Measurements from ENCODE around the gene TMEM203. TPM values are rescaled to one million over a fixed set of nuclear protein-coding genes. Genes with fewer than 3 reads are reported as not detected.
A peak's percentile ranks its signal among the peaks of the same experiment; 100 is the strongest.

TMEM203 gene
- total and polyA plus RNA-seq, 2 of the 13 experiments (the other 11 are each of a cell fraction or from before 2014, with no cell fraction given) = 23.4 to 36.7 TPM

DNA sequence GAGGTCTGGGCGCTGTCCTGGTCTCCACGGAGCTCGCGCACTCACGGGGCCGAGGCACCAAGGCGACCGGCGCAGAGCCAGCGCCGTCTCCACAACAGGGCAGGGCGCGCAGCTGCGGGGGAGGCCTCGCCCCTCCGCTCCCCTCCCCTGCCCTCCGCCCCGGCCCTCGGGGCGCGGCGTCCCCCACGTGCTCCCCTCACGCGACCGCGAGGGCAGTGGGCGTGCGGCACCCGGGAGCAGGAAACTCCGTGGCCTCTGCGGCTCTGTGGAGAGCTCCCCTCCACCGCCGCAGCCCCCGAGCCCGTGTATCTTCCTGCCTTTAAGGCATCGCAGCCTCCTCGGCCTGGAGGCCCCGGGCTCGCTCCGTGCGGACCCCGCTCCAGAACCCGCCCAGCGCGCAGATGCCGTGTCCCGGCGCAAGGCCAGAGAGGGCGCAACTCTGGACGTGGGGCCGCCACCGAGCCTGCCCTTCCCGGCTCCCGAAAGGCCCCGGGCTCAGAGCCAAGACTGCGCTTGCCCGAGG lies 34.9 kb upstream of the TMEM203 start (continued):
- TF ChIP-seq ZNF543 (CRISPR knock-in tag; IDR thresholded peaks at IDR 0.05) = peak; percentile 92; the same call in 1 of the 2 replicates
- TF ChIP-seq, protein P1, sequence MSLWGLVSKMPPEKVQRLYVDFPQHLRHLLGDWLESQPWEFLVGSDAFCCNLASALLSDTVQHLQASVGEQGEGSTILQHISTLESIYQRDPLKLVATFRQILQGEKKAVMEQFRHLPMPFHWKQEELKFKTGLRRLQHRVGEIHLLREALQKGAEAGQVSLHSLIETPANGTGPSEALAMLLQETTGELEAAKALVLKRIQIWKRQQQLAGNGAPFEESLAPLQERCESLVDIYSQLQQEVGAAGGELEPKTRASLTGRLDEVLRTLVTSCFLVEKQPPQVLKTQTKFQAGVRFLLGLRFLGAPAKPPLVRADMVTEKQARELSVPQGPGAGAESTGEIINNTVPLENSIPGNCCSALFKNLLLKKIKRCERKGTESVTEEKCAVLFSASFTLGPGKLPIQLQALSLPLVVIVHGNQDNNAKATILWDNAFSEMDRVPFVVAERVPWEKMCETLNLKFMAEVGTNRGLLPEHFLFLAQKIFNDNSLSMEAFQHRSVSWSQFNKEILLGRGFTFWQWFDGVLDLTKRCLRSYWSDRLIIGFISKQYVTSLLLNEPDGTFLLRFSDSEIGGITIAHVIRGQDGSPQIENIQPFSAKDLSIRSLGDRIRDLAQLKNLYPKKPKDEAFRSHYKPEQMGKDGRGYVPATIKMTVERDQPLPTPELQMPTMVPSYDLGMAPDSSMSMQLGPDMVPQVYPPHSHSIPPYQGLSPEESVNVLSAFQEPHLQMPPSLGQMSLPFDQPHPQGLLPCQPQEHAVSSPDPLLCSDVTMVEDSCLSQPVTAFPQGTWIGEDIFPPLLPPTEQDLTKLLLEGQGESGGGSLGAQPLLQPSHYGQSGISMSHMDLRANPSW (CRISPR knock-in tag; IDR thresholded peaks at IDR 0.05; ENCODE audit: borderline replicate concordance) = no peak; the same call in 1 of the 2 replicates
- no peak for TF ChIP-seq ARID2 (CRISPR knock-in tag; IDR thresholded peaks at IDR 0.05; ENCODE audit: borderline replicate concordance)
- no peak for TF ChIP-seq PHF5A (CRISPR knock-in tag; IDR thresholded peaks at IDR 0.05; ENCODE audit: low read depth, unreplicated experiment)
- peak; percentile 80 for TF ChIP-seq MED1 (CRISPR knock-in tag; IDR thresholded peaks at IDR 0.05)
- TF ChIP-seq SRSF9 (IDR thresholded peaks at IDR 0.05; ENCODE audit: borderline replicate concordance, insufficient read depth, low read depth, low read length, poor library complexity, severe bottlenecking) = no peak
- TF ChIP-seq FOXA1 (IDR thresholded peaks at IDR 0.05) = no peak
- TF ChIP-seq FOXA1 (CRISPR knock-in tag; IDR thresholded peaks at IDR 0.05) = no peak
- no peak for TF ChIP-seq JUN (CRISPR knock-in tag; IDR thresholded peaks at IDR 0.05)
- no peak for TF ChIP-seq THYN1 (CRISPR knock-in tag; IDR thresholded peaks at IDR 0.05; ENCODE audit: borderline replicate concordance, low read depth)
- TF ChIP-seq HDAC2 (CRISPR knock-in tag; IDR thresholded peaks at IDR 0.05) = peak; percentile 40; the same call in 1 of the 2 replicates
- no peak for TF ChIP-seq ZNF501 (CRISPR knock-in tag; IDR thresholded peaks at IDR 0.05)
- TF ChIP-seq, protein P2, sequence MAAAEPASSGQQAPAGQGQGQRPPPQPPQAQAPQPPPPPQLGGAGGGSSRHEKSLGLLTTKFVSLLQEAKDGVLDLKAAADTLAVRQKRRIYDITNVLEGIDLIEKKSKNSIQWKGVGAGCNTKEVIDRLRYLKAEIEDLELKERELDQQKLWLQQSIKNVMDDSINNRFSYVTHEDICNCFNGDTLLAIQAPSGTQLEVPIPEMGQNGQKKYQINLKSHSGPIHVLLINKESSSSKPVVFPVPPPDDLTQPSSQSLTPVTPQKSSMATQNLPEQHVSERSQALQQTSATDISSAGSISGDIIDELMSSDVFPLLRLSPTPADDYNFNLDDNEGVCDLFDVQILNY (CRISPR knock-in tag; conservative IDR thresholded peaks at IDR 0.05) = 0 out of 2 replicates have a peak, but pooled peaks have one; percentile 14
- no peak for TF ChIP-seq FOXK2 (IDR thresholded peaks at IDR 0.05)
- TF ChIP-seq, protein P3, sequence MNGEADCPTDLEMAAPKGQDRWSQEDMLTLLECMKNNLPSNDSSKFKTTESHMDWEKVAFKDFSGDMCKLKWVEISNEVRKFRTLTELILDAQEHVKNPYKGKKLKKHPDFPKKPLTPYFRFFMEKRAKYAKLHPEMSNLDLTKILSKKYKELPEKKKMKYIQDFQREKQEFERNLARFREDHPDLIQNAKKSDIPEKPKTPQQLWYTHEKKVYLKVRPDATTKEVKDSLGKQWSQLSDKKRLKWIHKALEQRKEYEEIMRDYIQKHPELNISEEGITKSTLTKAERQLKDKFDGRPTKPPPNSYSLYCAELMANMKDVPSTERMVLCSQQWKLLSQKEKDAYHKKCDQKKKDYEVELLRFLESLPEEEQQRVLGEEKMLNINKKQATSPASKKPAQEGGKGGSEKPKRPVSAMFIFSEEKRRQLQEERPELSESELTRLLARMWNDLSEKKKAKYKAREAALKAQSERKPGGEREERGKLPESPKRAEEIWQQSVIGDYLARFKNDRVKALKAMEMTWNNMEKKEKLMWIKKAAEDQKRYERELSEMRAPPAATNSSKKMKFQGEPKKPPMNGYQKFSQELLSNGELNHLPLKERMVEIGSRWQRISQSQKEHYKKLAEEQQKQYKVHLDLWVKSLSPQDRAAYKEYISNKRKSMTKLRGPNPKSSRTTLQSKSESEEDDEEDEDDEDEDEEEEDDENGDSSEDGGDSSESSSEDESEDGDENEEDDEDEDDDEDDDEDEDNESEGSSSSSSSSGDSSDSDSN (CRISPR knock-in tag; IDR thresholded peaks at IDR 0.05) = peak; percentile 99
- TF ChIP-seq KAT8 (CRISPR knock-in tag; IDR thresholded peaks at IDR 0.05) = peak; percentile 40; the same call in 1 of the 2 replicates
- no peak for TF ChIP-seq PHB2 (IDR thresholded peaks at IDR 0.05; ENCODE audit: partially characterized antibody)
- no peak for TF ChIP-seq EP300 (IDR thresholded peaks at IDR 0.05; ENCODE audit: low read depth in 2 of 2, low read length in 2 of 2)
- no peak; the same call in 1 of the 2 replicates for TF ChIP-seq EP300 (CRISPR knock-in tag; IDR thresholded peaks at IDR 0.05; ENCODE audit: borderline replicate concordance)
- TF ChIP-seq ZNF446 (CRISPR knock-in tag; IDR thresholded peaks at IDR 0.05) = peak; percentile 89
- TF ChIP-seq ZNF234 (CRISPR knock-in tag; conservative IDR thresholded peaks at IDR 0.05) = 0 out of 2 replicates have a peak, but pooled peaks have one; percentile 49
- TF ChIP-seq, protein P4, sequence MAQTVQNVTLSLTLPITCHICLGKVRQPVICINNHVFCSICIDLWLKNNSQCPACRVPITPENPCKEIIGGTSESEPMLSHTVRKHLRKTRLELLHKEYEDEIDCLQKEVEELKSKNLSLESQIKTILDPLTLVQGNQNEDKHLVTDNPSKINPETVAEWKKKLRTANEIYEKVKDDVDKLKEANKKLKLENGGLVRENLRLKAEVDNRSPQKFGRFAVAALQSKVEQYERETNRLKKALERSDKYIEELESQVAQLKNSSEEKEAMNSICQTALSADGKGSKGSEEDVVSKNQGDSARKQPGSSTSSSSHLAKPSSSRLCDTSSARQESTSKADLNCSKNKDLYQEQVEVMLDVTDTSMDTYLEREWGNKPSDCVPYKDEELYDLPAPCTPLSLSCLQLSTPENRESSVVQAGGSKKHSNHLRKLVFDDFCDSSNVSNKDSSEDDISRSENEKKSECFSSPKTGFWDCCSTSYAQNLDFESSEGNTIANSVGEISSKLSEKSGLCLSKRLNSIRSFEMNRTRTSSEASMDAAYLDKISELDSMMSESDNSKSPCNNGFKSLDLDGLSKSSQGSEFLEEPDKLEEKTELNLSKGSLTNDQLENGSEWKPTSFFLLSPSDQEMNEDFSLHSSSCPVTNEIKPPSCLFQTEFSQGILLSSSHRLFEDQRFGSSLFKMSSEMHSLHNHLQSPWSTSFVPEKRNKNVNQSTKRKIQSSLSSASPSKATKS (CRISPR knock-in tag; IDR thresholded peaks at IDR 0.05) = no peak; the same call in 1 of the 2 replicates
- no peak for TF ChIP-seq ZNF354B (CRISPR knock-in tag; IDR thresholded peaks at IDR 0.05)
- TF ChIP-seq MTA3 (CRISPR knock-in tag; IDR thresholded peaks at IDR 0.05) = no peak
